PC-9 (cell line): Measurements from ENCODE around the gene SDCBP2. TPM values are rescaled to one million over a fixed set of nuclear protein-coding genes. Genes with fewer than 3 reads are reported as not detected.

Experiments used
- BruUV-seq: library from RNA; stranded (reverse); fragments of 400-500 nt; replicated peaks from 2 replicates; lab custom pipeline; 2021; lab: Mats Ljungman, UMichigan
- CTCF ChIA-PET: fragments of 300-600 bp; sonication (Branson Sonifier 250); formaldehyde crosslinking; loops from one replicate; lab custom pipeline; 2022; ENCODE audit warnings: antibody characterized with exemption; lab: Charles Lee
- POLR2A ChIA-PET: fragments of 300-600 bp; sonication (Branson Sonifier 250); formaldehyde crosslinking; loops from one replicate; lab custom pipeline; 2022; ENCODE audit warnings: antibody characterized with exemption; ENCODE audit not compliant: unreplicated experiment; lab: Charles Lee
- DNase-seq, 2 experiments: peaks; one replicate each; pipeline versions ENCODE4 v3.0.0 to v3.0.0-alpha.2; 2015 to 2022; ENCODE audit warnings: mixed read lengths in 1 of 2
- H2AFZ ChIP-seq: fragments of 200-600 bp; sonication (generic); 2 replicates; pipeline ENCODE4 v1.8.1; 2017; ENCODE audit warnings: antibody characterized with exemption
- H3F3A ChIP-seq: fragments of 200-600 bp; sonication (generic); 2 replicates; pipeline ENCODE4 v1.8.1; 2017; ENCODE audit warnings: antibody characterized with exemption, mild to moderate bottlenecking, low read depth; ENCODE audit not compliant: insufficient read depth
- H3K27ac ChIP-seq: fragments of 200-600 bp; sonication (generic); 2 replicates; pipeline ENCODE4 v1.6.1; 2016; ENCODE audit warnings: mixed run types
- H3K27me3 ChIP-seq: fragments of 200-600 bp; sonication (generic); 2 replicates; pipeline ENCODE4 v1.6.1; 2016; ENCODE audit warnings: low read depth, mixed run types; ENCODE audit not compliant: insufficient read depth
- H3K36me3 ChIP-seq: fragments of 200-600 bp; sonication (generic); 2 replicates; pipeline ENCODE4 v1.6.1; 2016; ENCODE audit warnings: low read depth, mixed run types
- H3K4me1 ChIP-seq: fragments of 200-600 bp; sonication (generic); replicated peaks from 2 replicates; pipeline ENCODE4 v1.6.1; 2016; ENCODE audit warnings: mixed run types; ENCODE audit not compliant: insufficient read depth
- H3K4me2 ChIP-seq: fragments of 200-600 bp; sonication (generic); 2 replicates; pipeline ENCODE4 v1.6.1; 2017; ENCODE audit warnings: mixed run types
- H3K4me3 ChIP-seq: fragments of 200-600 bp; sonication (generic); 2 replicates; pipeline ENCODE4 v1.6.1; 2016; ENCODE audit warnings: mixed run types
- H3K79me2 ChIP-seq: fragments of 200-600 bp; sonication (generic); 2 replicates; pipeline ENCODE4 v1.6.1; 2017; ENCODE audit warnings: low read depth, mixed run types
- H3K9me2 ChIP-seq: fragments of 200-600 bp; sonication (generic); 2 replicates; pipeline ENCODE4 v1.8.1; 2017; ENCODE audit warnings: mild to moderate bottlenecking; ENCODE audit not compliant: insufficient read depth
- H3K9me3 ChIP-seq: fragments of 200-600 bp; sonication (generic); 2 replicates; pipeline ENCODE4 v1.8.1; 2016; ENCODE audit warnings: low read depth; ENCODE audit not compliant: insufficient read depth
- H4K20me1 ChIP-seq: fragments of 200-600 bp; sonication (generic); 2 replicates; pipeline ENCODE4 v1.8.1; 2017; ENCODE audit not compliant: insufficient read depth
- EZH2 ChIP-seq: fragments of 200-600 bp; sonication (generic); IDR thresholded peaks from 2 replicates; pipeline ENCODE4 v1.8.0; 2017; ENCODE audit warnings: antibody characterized with exemption, low read depth
- intact Hi-C: fragments of 100-400 bp; cut with micrococcal nuclease; formaldehyde crosslinking; loops from one replicate; pipeline ENCODE4 v1.10.0; 2022; ENCODE audit not compliant: unreplicated experiment
- total RNA-seq: library from RNA; stranded (reverse); gene quantifications from 2 replicates; pipeline ENCODE4 v1.2.3, GENCODE V29; 2021
- TF ChIP-seq, protein P1 (sequence below): fragments of 200-600 bp; sonication (generic); conservative IDR thresholded peaks from 2 replicates; pipeline ENCODE4 v1.6.1; 2017; ENCODE audit warnings: mixed run types, antibody characterized with exemption, mild to moderate bottlenecking, moderate library complexity

The SDCBP2 gene
- total RNA-seq, 1 experiment from 2014 or later, result 14.8 TPM

GRCh38 chr20:1273366-1273765, 55.6 kb downstream of the SDCBP2 start:
- BruUV-seq, result no TSS peak
- intact Hi-C loops, result no loop called here

DNA sequence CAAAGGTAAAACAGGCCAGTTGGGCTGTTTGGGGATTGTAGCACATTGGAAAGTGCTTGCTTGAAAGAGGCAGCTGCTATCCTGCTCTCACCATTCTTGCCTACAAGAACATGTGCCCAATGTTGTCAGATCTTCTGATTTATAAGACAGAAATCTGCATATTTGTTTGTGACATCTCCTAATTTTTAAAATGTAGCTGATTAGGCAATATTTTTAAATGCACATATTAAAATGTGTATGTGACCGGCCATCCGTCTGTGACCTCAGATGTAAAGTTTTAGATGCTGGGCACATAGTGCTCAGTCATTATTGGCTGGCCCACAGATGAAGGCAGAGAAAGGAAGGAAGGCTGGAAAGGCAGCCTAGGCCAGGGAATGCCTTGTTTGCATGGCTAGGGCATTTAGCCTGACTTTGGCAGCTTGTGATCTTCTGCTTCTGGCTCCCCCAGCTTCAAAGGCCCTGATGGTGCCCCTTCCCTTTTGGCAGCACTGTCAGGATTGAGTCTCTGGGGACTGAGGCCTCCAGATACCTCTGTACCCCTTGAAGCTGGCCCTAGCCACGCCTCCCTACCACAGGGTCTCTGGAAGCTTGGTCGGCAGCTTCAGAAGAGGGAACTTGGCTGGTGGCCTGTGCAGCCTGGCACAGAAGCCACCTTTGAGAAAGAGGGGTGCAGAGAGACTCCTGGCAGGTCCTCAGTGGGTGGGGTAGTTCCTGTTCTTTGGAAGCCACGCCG, 56.4 kb downstream of the SDCBP2 start:
- H3K27me3 ChIP-seq, result no peaks in the 10 kb centered on the region
- CTCF ChIA-PET, result no interaction called here
- H3K9me3 ChIP-seq, result no peaks in the 10 kb centered on the region
- intact Hi-C loops, result no loop called here
- no peaks in the 10 kb centered on the region for H3K79me2 ChIP-seq
- no peak overlapping the region for H3K4me3 ChIP-seq
- no peaks in the 10 kb centered on the region for H4K20me1 ChIP-seq
- DNase-seq, result no peak
- no peak overlapping the region for H2AFZ ChIP-seq
- no peak overlapping the region for H3K4me2 ChIP-seq
- no peaks in the 10 kb centered on the region for H3K36me3 ChIP-seq
- no peak overlapping the region for H3K27ac ChIP-seq
- peaks cover 2% of the 10 kb centered on the region; the same call in 1 of the 2 replicates for H3F3A ChIP-seq
- TF ChIP-seq, protein P1, sequence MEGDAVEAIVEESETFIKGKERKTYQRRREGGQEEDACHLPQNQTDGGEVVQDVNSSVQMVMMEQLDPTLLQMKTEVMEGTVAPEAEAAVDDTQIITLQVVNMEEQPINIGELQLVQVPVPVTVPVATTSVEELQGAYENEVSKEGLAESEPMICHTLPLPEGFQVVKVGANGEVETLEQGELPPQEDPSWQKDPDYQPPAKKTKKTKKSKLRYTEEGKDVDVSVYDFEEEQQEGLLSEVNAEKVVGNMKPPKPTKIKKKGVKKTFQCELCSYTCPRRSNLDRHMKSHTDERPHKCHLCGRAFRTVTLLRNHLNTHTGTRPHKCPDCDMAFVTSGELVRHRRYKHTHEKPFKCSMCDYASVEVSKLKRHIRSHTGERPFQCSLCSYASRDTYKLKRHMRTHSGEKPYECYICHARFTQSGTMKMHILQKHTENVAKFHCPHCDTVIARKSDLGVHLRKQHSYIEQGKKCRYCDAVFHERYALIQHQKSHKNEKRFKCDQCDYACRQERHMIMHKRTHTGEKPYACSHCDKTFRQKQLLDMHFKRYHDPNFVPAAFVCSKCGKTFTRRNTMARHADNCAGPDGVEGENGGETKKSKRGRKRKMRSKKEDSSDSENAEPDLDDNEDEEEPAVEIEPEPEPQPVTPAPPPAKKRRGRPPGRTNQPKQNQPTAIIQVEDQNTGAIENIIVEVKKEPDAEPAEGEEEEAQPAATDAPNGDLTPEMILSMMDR, result no peak
- no peak for TF ChIP-seq EZH2
- H3K4me1 ChIP-seq, result no peaks in the 10 kb centered on the region
- no peaks in the 10 kb centered on the region for H3K9me2 ChIP-seq
- POLR2A ChIA-PET, result no interaction called here
- no TSS peak for BruUV-seq

More at GRCh38 chr20:1273366-1273765, 55.6 kb downstream of the SDCBP2 start:
- Histone ChIP-seq H3K36me3 (no peaks in the 10 kb centered on the region), H3K4me2 (no peak overlapping the region), H3K9me3 (no peaks in the 10 kb centered on the region), H3K4me3 (no peak overlapping the region), H3K27me3 (no peaks in the 10 kb centered on the region), H4K20me1 (no peaks in the 10 kb centered on the region), H3F3A (no peaks in the 10 kb centered on the region; the same call in 1 of the 2 replicates), H3K79me2 (no peaks in the 10 kb centered on the region), H2AFZ (no peak overlapping the region), H3K4me1 (no peaks in the 10 kb centered on the region), H3K27ac (no peak overlapping the region), H3K9me2 (no peaks in the 10 kb centered on the region)
- DNase-seq, result no peak
- TF ChIP-seq, protein P1, result no peak
- no peak for TF ChIP-seq EZH2
- ChIA-PET CTCF (no interaction called here), POLR2A (no interaction called here)

GRCh38 chr20:1269850-1270249, 59.1 kb downstream of the SDCBP2 start:
- intact Hi-C loops, result loop anchor here (5.0 kb wide), 1 partner anchor 43 kb away; the partner anchor contains the start of gene RAD21L1
- no peak overlapping the region for H3K4me3 ChIP-seq
- H3K36me3 ChIP-seq, result no peaks in the 10 kb centered on the region
- no peak overlapping the region for H3K27ac ChIP-seq
- no peak for DNase-seq
- no peaks in the 10 kb centered on the region for H3K9me3 ChIP-seq
- TF ChIP-seq, protein P1, result no peak
- no peak for TF ChIP-seq EZH2
- no TSS peak for BruUV-seq
- ChIA-PET CTCF (no interaction called here), POLR2A (no interaction called here)
- H3K27me3 ChIP-seq, result no peaks in the 10 kb centered on the region
- no peaks in the 10 kb centered on the region for H3K9me2 ChIP-seq
- peaks cover 4% of the 10 kb centered on the region; the same call in 1 of the 2 replicates for H3K4me1 ChIP-seq
- peaks cover 12% of the 10 kb centered on the region; the same call in 1 of the 2 replicates for H3F3A ChIP-seq
- no peak overlapping the region for H2AFZ ChIP-seq
- no peak overlapping the region for H3K4me2 ChIP-seq
- H3K79me2 ChIP-seq, result no peaks in the 10 kb centered on the region
- H4K20me1 ChIP-seq, result no peaks in the 10 kb centered on the region
